Trophoblast cell (in vitro differentiated cells and primary cell): ENCODE results near the gene SELPLG.

Experiments used
- DNase-seq, 2 donors: peaks; one replicate each; pipeline ENCODE4 v3.0.0-alpha.2; 2016
- H2AFZ ChIP-seq: 2 replicates; pipeline ENCODE4 v1.6.1; 2013; ENCODE audit warnings: low read length, moderate library complexity, mild to moderate bottlenecking; ENCODE audit not compliant: insufficient read depth, poor library complexity
- H2AK5ac ChIP-seq: 2 replicates; pipeline ENCODE4 v1.6.1; 2013; ENCODE audit warnings: mild to moderate bottlenecking, low read length
- H2BK120ac ChIP-seq: 2 replicates; pipeline ENCODE4 v1.6.1; 2013; ENCODE audit warnings: low read length, mild to moderate bottlenecking, moderate library complexity; ENCODE audit not compliant: insufficient read depth, poor library complexity
- H2BK12ac ChIP-seq: 2 replicates; pipeline ENCODE4 v1.6.1; 2013; ENCODE audit warnings: mild to moderate bottlenecking, low read length, moderate library complexity
- H2BK5ac ChIP-seq: 2 replicates; pipeline ENCODE4 v1.6.1; 2013; ENCODE audit warnings: low read length, low read depth, moderate library complexity, mild to moderate bottlenecking; ENCODE audit not compliant: poor library complexity
- H3K14ac ChIP-seq: 2 replicates; pipeline ENCODE4 v1.6.1; 2013; ENCODE audit warnings: mild to moderate bottlenecking, low read length
- H3K18ac ChIP-seq: 2 replicates; pipeline ENCODE4 v1.6.1; 2013; ENCODE audit warnings: mild to moderate bottlenecking, low read length
- H3K23ac ChIP-seq: 2 replicates; pipeline ENCODE4 v1.6.1; 2013; ENCODE audit warnings: low read length
- H3K27ac ChIP-seq: 2 replicates; pipeline ENCODE4 v1.5.1; 2013; ENCODE audit warnings: low read depth, mild to moderate bottlenecking, inconsistent platforms, low read length, moderate library complexity
- H3K27me3 ChIP-seq: 2 replicates; pipeline ENCODE4 v1.6.1; 2013; ENCODE audit warnings: inconsistent platforms, mild to moderate bottlenecking, low read length, moderate library complexity; ENCODE audit not compliant: insufficient read depth
- H3K36me3 ChIP-seq, 2 experiments: 1 replicate in 1 of 2; 2 replicates in 1 of 2; pipeline ENCODE4 v1.6.1; 2013; ENCODE audit warnings: low read length in 2 of 2, mild to moderate bottlenecking in 2 of 2, moderate library complexity in 1 of 2; ENCODE audit not compliant: insufficient read depth in 2 of 2, control insufficient read depth in 1 of 2
- H3K4ac ChIP-seq: 2 replicates; pipeline ENCODE4 v1.6.1; 2013; ENCODE audit warnings: low read depth, mild to moderate bottlenecking, low read length, moderate library complexity
- H3K4me1 ChIP-seq, 2 experiments: 1 replicate in 1 of 2; 2 replicates in 1 of 2; pipeline ENCODE4 v1.6.1; 2013; ENCODE audit warnings: low read length in 2 of 2, mild to moderate bottlenecking in 2 of 2, moderate library complexity in 1 of 2; ENCODE audit not compliant: insufficient read depth in 2 of 2, control insufficient read depth in 1 of 2
- H3K4me2 ChIP-seq: 2 replicates; pipeline ENCODE4 v1.6.1; 2013; ENCODE audit warnings: inconsistent platforms, mild to moderate bottlenecking, low read length, moderate library complexity
- H3K4me3 ChIP-seq: 2 replicates; pipeline ENCODE4 v1.5.1; 2013; ENCODE audit warnings: mild to moderate bottlenecking, low read depth, low read length, inconsistent platforms
- H3K79me1 ChIP-seq: one replicate; pipeline ENCODE4 v1.6.1; 2013; ENCODE audit warnings: low read length
- H3K79me2 ChIP-seq: 2 replicates; pipeline ENCODE4 v1.6.1; 2013; ENCODE audit warnings: low read length, mild to moderate bottlenecking; ENCODE audit not compliant: control insufficient read depth, insufficient read depth, poor library complexity
- H3K9ac ChIP-seq: 2 replicates; pipeline ENCODE4 v1.6.1; 2013; ENCODE audit warnings: mild to moderate bottlenecking, low read length
- H3K9me3 ChIP-seq: 2 replicates; pipeline ENCODE4 v1.6.1; 2013; ENCODE audit warnings: low read depth, mild to moderate bottlenecking, control low read depth, inconsistent platforms, low read length; ENCODE audit not compliant: insufficient read depth
- H4K12ac ChIP-seq: 2 replicates; pipeline ENCODE4 v1.6.1; 2013; ENCODE audit warnings: low read depth, mild to moderate bottlenecking, low read length, moderate library complexity
- H4K8ac ChIP-seq: 2 replicates; pipeline ENCODE4 v1.6.1; 2013; ENCODE audit warnings: low read depth, mild to moderate bottlenecking, low read length, moderate library complexity
- H4K91ac ChIP-seq: one replicate; pipeline ENCODE4 v1.6.1; 2013; ENCODE audit warnings: low read depth, mild to moderate bottlenecking, low read length, moderate library complexity
- WGBS: extraction: QIAGEN DNeasy Blood & Tissue Kit; methylation state at CpG from one replicate; pipeline ENCODE4 v1.1.7; 2013; ENCODE audit warnings: missing lambda C conversion rate; ENCODE audit not compliant: insufficient read length, insufficient coverage; ENCODE audit errors: extremely low coverage; 5-methylcytosine and 5-hydroxymethylcytosine counted together

The SELPLG gene

GRCh38 chr12:108640802-108641445 lies 7.2 kb upstream of the SELPLG start:
- Histone ChIP-seq H4K12ac (no peak overlapping the region), H3K4me1 (peaks cover 30 to 43% of the 10 kb centered on the region in 2 experiments), H2BK120ac (no peak overlapping the region), H3K4ac (no peak overlapping the region), H3K79me1 (peaks cover 17% of the 10 kb centered on the region), H2BK5ac (no peak overlapping the region), H3K14ac (no peak overlapping the region), H3K27me3 (no peaks in the 10 kb centered on the region), H2BK12ac (no peak overlapping the region), H3K9ac (no peak overlapping the region), H3K4me2 (no peak overlapping the region), H3K36me3 (peaks cover 13 to 23% of the 10 kb centered on the region in 2 experiments), H3K18ac (no peak overlapping the region), H3K4me3 (no peak overlapping the region), H2AK5ac (no peak overlapping the region), H4K8ac (no peak overlapping the region), H3K9me3 (no peaks in the 10 kb centered on the region), H2AFZ (no peak overlapping the region), H3K27ac (no peak overlapping the region), H4K91ac (no peak overlapping the region), H3K23ac (no peak overlapping the region), H3K79me2 (no peaks in the 10 kb centered on the region)
- peak in 1 of 2 donors; percentile 32 for DNase-seq
- no CpG with 5 or more reads among the region's 10 CpGs for WGBS

- peak overlapping the region; percentile 42 for H4K8ac ChIP-seq
- no peak overlapping the region for H2AK5ac ChIP-seq
- no peaks in the 10 kb centered on the region for H3K79me2 ChIP-seq
- no peak overlapping the region for H4K12ac ChIP-seq
- no peak overlapping the region for H3K9ac ChIP-seq
- H3K27ac ChIP-seq = peak overlapping the region; percentile 86
- H3K4me2 ChIP-seq = no peak overlapping the region
- no peaks in the 10 kb centered on the region for H3K9me3 ChIP-seq
- peak overlapping the region; percentile 59 for H4K91ac ChIP-seq
- H2BK120ac ChIP-seq = peak overlapping the region; percentile 34
- H3K4me3 ChIP-seq = no peak overlapping the region
- peaks cover 5 to 10% of the 10 kb centered on the region in 2 experiments for H3K36me3 ChIP-seq
- no CpG with 5 or more reads among the region's 11 CpGs for WGBS
- H3K4ac ChIP-seq = no peak overlapping the region
- H2AFZ ChIP-seq = no peak overlapping the region
- H3K4me1 ChIP-seq = peaks cover 30 to 51% of the 10 kb centered on the region in 2 experiments
- no peak overlapping the region for H3K18ac ChIP-seq
- H2BK5ac ChIP-seq = peak overlapping the region; percentile 54
- no peaks in the 10 kb centered on the region for H3K27me3 ChIP-seq
- DNase-seq = no peak
- H2BK12ac ChIP-seq = peak overlapping the region; percentile 51
- H3K14ac ChIP-seq = peak overlapping the region; percentile 64
- H3K23ac ChIP-seq = no peak overlapping the region
- peaks cover 17% of the 10 kb centered on the region for H3K79me1 ChIP-seq
Observed at GRCh38 chr12:108638997-108639822, 5.5 kb upstream of the SELPLG start.

DNA sequence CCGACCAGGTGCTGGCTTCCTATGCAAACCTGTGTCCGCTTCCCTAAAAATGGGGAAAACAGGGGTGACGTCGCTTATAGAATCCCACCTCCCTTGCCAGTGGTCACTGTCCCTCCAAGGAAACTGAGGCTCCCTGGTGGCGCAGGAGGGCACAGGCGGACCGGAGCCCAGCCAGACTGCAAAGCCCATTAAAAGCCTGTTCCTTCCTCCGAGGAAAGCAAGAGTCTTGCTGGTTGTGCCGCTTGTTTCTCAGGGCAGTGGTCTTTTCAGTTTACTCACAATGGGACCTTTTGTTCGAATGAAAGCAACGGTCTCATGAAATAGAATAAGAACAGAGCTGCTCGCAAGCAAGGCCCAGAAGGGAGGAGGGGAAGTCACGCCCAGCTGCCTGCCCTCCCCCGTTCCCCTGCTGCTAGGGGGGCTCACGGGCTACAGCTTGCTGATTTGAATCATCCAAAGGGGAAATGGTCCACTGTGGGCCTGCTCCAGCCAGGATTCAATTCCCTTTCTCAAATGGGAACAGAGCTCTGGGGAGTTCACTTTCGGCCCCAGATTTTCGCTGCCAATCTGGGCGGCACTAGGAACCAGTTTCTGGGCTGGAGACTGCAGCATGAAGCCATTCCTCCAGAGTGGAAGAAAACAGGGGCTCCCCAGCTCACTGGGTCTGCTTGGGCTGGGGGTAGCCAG lies 4.6 kb upstream of the SELPLG start:
- no CpG with 5 or more reads among the region's 18 CpGs for WGBS
- peak overlapping the region; percentile 71 for H3K4ac ChIP-seq
- peak overlapping the region; percentile 68 for H3K14ac ChIP-seq
- peak overlapping the region; percentile 34 for H2BK120ac ChIP-seq
- peaks cover 22% of the 10 kb centered on the region for H3K79me1 ChIP-seq
- H2BK12ac ChIP-seq = peak overlapping the region; percentile 66
- peak overlapping the region; percentile 86 for H3K27ac ChIP-seq
- peak overlapping the region; percentile 83 for H3K18ac ChIP-seq
- no peaks in the 10 kb centered on the region for H3K79me2 ChIP-seq
- no peaks in the 10 kb centered on the region for H3K9me3 ChIP-seq
- peak overlapping the region; percentile 87 for H4K91ac ChIP-seq
- H4K8ac ChIP-seq = peak overlapping the region; percentile 75
- DNase-seq = no peak
- peak overlapping the region; percentile 72 for H4K12ac ChIP-seq
- H3K4me3 ChIP-seq = no peak overlapping the region
- no peak overlapping the region for H3K4me2 ChIP-seq
- H3K4me1 ChIP-seq = peaks cover 30 to 50% of the 10 kb centered on the region in 2 experiments
- H2AFZ ChIP-seq = peak overlapping the region; percentile 57
- no peaks in the 10 kb centered on the region for H3K27me3 ChIP-seq
- no peak overlapping the region for H3K9ac ChIP-seq
- peaks cover 3 to 7% of the 10 kb centered on the region in 2 experiments for H3K36me3 ChIP-seq
- H2AK5ac ChIP-seq = peak overlapping the region; percentile 77
- peak overlapping the region; percentile 18 for H2BK5ac ChIP-seq
- H3K23ac ChIP-seq = no peak overlapping the region

DNA sequence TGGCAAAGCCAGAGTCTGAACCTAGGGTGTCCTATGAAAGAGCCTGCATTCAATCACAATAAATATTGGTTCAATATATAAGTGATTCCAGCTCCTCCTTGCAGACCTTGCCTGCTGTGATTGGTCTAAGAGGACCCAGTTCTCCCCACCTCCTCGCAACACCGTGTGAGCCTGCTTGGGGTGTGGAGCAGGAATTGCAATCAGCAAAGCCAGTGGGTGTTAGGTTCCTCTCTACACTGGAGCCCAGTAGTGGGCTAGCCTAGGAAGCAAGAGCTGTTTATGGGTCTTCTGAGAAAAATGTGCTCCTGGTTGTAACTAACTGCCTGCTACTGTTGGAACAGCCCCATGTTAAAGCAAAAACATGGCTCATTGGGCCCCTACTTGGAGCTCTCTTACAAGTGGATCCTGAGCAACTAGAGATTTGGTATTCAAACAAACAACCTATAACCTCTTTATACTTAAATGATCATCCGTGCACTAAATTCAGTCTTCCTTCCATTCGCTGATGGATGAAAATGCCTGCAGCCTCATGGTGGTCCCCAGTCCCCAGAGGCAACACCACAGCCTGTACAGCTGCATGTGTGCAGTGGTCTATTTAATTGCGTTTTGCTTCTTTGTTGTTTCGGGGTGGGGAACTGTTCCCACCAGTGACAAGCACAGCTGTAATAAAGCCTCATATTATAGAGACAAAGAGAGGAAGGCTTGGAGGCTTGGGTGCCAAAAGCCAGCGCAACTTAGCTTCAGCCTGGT lies 3.7 kb upstream of the SELPLG start:
- Histone ChIP-seq H3K79me1 (peaks cover 22% of the 10 kb centered on the region), H3K18ac (no peak overlapping the region), H4K12ac (no peak overlapping the region), H4K91ac (peak overlapping the region; percentile 60), H2BK5ac (no peak overlapping the region), H2AFZ (no peak overlapping the region), H3K14ac (peak overlapping the region; percentile 28), H2AK5ac (no peak overlapping the region), H3K36me3 (peaks cover 1 to 5% of the 10 kb centered on the region in 2 experiments), H3K9me3 (no peaks in the 10 kb centered on the region), H3K79me2 (no peaks in the 10 kb centered on the region), H2BK120ac (peak overlapping the region; percentile 30), H2BK12ac (peak overlapping the region; percentile 46), H3K9ac (no peak overlapping the region), H3K4me2 (no peak overlapping the region), H3K4me1 (peaks cover 29 to 50% of the 10 kb centered on the region in 2 experiments), H3K23ac (no peak overlapping the region), H3K4me3 (no peak overlapping the region), H4K8ac (no peak overlapping the region), H3K4ac (no peak overlapping the region), H3K27me3 (no peaks in the 10 kb centered on the region), H3K27ac (no peak overlapping the region)
- no peak for DNase-seq
- WGBS = no CpG with 5 or more reads among the region's 7 CpGs
